Stimulated activated CD8-positive, alpha-beta memory T cell treated with anti-CD3 and anti-CD28 coated beads, Interleukin-7, amount 100 ng/mL, for 4 hours (primary cell): Measurements from ENCODE around the gene NOX4.
"Not testable (repeated sequence)": the region's sequence is repeated elsewhere in the genome, so short reads cannot be mapped to it uniquely, and the experiment has no call there.

ENCODE experiments used
- DNase-seq, 2 donors: peaks; one replicate each; pipeline ENCODE4 v3.0.0-alpha.2; 2020; ENCODE audit warnings: low read depth in 2 of 2

Gene NOX4

DNA sequence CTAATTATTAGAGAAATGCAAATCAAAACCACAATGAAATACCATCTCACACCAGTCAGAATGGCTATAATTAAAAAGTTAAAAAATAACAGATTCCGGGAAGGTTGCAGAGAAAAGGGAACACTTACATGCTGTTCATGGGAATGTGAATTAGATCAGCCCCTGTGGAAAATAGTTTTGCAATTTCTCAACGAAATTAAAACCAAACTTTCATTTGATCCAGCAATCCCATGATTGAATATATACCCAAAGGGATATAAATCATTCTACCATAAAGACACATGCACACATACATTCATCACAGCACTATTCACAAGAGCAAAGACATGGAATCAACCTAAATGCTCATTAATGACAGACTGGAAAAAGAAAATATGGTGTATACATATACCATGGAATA, 32.5 kb downstream of the NOX4 start:
- DNase-seq = no peak

DNA sequence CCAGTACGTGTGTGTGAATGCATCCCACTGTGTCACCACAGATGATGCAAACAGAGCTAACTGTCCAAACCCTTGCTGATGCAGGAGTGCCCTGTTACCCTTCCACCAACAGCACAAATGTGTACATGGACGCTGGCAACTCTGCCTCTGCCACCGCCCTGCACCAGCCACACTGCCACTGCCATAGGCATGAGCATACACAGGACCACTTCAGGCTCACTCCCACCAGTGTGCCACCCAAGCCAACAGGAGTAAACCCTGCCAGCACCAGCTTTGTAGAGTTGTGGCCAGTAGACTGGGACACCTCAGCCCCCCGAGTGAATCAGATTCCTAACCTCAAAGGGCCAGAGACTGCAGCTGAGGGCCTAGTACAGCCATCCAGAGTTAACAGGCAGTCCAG, 34.0 kb downstream of the NOX4 start:
- DNase-seq = no peak

DNA sequence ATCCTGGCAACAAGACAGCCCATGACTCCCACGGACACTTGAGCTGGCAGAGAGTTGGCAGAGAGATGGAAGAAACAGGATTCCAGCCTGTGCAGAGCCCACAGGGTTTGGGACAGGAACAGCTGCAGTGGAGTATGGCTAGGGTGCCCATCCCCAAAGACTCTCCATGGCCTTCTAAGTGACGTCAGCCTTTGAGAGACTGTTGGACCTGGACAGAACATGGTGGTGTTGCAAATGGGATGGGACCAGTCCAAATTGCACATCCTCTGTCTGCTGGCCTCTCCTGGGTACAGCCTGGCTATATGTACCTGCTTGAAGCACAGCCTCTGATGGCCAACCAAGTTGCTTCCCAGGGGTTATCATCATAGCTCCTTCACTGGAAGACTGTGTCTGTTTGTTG, 34.5 kb downstream of the NOX4 start:
- DNase-seq = no peak

DNA sequence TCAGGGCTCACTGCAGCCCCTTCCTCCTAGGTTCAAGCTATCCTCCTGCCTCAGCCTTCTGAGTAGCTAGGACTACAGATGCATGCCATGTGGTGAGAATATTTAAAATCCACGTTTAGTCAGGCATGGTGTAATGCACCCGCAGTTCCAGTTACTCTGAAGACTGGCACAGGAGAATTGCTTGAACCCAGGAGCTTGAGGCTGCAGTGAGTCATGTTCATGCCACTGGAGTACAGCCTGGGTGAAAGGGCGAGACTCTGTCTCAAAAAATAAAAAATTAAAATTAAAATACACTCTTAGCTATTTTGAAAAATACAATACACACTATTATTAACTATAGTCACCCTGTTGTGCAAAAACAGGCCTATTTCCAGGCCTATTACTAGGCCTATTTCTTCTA, 38.4 kb downstream of the NOX4 start:
- no peak for DNase-seq

DNA sequence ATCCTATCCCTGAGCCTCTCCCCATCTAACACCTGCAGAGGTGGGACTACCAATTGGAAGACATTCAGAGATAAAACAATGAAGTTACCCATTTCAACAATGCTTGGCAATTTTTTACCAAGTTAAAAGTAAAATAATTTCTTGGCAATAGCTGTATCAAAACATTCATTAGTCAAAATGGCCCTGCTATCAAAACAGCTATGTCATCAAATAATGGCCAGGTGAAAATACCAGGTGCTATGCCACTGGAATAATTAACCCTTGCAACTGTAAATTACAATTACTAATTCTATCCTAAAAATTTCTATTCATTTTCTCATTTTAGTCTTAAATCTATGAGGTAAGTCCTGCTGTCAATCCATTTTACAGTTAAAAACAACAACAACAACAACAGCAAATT, 43.3 kb downstream of the NOX4 start:
- DNase-seq = no peak

DNA sequence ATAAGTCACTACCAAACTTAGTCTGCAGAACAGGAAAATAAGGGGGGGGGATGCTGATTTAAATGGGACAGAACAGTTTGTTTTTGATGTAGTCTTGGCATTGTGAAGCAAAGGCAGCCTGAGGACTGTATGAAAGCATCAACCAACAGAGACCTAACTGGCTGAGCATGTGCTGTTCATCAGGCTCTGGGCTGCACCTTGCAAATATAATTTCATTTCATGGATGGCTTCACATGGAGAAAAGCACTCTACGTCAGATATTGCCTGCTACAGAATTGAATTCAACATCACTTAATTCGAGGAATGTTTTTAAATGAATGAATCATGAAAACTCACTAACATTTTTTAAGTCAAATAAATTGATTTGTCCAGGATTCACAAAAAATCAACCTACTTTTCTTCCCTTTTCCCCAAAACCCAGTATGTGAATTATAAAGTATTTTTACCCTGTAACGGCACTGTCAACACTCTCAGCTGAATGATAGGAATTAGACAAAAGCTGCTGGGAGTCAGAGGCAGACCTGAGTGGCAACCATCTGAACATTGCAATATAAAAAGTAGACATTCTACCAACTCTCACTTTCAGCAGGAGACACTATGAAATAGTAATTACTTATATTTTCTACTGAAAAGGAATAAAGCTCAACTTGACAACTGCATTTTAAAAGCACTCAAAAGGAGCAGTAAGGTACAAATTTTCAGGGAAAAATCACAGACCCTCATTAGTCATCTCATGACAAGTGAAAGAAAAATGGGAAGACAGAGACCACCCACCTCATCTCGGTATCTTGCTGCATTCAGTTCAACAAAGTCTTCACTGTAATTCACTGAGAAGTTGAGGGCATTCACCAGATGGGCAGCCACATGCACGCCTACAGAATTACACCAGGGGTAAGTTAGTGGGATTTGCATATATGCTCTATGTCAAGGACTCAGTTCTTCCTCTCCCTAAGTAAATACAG, 47.5 kb downstream of the NOX4 start:
- DNase-seq = no peak

DNA sequence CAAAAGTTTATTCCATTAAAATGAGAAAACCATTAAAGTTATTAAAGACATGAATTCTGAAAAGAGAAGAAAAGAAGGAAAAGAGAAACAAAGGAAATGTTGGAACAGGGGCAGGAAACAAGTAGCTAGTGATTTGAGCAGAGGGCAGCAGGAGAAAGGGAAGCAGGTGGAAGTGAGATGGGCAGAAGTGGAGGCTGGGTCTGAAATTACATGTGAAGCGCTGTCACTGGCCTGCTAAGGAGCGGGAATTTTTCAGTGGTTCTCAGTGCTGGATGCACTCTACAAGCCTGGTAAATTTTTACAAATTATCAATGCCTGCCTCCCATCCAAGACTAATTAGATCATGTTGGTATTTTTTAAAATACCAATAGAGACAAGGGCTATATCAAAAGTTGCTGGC, 48.4 kb downstream of the NOX4 start:
- no peak for DNase-seq

DNA sequence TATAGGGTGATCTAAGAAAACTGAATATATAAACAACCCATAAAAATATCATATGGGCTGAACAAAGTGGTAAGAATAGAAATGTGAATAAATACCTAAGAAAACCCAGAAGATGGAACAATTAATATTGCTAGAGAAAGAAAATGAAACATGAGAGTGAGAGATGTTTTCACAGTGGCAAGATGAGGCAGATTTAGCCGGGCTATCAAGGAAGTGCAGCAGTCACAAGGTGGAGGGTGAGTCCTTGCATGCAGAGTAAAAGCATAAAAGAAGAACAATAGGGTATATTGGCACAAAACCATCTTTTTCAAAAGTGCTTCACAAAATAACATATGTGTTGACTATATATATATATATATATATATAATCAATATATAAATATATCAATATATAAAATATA, 49.6 kb downstream of the NOX4 start:
- DNase-seq = no peak

DNA sequence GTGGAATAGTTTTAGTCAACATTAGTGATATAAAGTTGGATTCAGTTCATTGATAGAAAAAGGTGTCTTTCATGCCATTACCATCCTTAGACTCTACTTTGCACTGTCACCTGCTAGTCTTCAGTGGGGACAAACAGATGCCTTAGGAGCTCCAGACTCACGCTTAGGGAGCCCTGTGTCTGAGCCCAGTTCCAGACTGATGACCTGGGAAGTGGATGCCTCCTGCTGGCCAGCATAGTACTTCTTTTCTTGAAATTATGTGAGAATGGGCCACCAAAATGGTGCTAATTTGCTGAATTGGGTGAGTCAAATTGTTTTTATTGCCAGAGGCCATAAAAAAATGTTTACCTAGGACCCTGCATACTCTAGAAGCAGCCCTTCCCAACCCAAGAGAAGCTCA, 53.9 kb downstream of the NOX4 start:
- DNase-seq = no peak

DNA sequence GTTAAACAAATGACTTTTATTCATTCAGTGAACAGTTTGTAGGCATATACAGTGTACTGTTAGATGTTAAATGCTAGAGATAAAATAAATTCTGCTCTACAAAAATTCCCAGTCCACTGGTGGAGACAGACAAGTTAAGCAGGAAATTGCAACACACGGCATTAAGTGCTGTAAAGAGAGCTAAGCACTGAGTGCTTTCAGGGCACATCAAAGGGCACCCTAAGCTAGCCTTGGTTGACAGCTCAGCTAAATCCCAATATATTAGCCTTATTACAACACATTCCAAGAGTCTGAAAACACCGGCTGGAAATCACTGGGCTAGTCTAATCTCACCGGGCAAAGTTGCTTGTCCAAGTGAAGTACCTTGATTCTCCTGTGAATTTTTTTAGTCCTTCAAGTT, 55.1 kb downstream of the NOX4 start:
- no peak for DNase-seq

DNA sequence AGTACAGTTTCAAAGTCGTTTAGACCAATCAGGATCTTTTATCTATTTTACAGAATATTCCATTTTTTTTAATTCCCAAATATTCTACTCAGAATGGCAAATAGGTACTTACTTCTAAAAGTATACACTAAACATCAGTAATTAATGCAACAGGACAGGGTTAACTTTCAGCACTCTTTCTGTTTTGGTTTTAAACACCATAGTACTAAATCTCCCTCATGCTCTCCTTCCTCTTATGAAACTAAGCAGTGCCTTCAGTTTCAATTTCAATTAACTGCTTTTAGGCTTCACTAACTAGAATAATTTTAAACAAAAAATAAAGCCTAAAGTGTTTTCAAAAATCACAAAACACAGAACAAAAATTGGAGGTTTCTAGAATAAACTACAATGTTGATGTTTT, 57.9 kb downstream of the NOX4 start:
- DNase-seq = no peak

DNA sequence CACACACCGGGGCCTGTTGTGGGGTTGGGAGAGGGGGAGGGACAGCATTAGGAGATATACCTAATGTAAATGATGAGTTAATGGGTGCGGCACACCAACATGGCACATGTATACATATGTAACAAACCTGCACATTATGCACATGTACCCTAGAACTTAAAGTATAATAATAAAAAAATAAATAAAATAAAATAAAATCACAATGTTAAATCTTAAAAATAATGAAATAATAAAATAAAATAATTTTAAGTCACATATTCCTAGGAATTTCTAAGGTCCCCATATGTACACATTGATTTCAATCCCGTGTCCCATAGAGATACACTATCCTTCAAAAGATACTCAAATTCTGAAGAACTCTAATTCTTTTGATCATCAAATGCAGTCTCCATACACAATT, 59.0 kb downstream of the NOX4 start:
- not testable (repeated sequence) for DNase-seq

DNA sequence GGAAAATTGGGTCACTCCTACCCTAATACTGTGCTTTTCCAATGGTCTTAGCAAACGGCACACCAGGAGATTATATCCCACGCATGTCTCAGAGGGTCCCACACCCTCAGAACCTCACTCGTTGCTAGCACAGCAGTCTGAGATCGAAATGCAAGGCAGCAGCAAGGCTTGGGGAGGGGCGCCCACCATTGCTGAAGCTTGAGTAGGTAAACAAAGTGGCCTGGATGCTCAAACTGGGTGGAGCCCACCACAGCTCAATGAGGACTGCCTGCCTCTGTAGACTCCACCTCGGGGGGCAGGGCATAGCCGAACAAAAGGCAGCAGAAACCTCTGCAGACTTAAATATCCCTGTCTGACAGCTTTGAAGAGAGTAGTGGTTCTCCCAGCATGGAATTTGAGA, 64.7 kb downstream of the NOX4 start:
- DNase-seq = not testable (repeated sequence)

DNA sequence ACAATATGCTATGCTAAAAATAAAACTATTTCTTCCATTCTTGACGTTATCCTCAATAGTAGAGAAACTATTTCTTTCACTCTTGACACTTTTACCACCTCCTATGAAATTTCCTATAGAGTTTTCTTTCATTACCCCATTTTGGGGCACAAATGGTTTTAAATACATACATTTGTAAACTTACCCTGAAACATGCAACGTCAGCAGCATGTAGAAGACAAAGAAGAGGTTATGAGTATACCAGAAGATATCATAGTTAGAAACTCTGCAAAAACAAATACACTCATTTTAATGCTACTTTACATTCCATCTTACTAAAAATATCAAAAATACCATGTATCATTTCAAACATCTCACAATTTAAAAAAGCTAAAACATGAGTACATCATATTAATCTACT, 69.5 kb downstream of the NOX4 start:
- no peak for DNase-seq

DNA sequence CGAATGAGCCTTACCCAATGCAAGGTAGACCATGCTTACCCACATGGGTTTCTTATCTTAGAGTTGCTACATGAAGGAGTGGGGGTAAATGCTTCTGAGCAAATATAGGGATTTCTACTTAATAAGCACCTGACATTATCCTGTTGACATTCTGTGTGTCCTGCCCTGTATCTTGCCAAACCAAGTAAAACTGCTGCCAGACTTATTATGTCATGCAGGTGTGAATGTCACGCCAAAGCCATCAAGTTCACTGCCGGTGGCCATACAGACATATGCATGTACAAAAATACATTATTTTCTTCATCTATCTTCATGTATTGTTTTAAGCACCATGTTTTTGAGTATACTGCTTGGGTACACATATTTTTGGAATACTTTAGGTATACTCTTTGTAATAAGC, 70.2 kb downstream of the NOX4 start:
- DNase-seq = no peak

DNA sequence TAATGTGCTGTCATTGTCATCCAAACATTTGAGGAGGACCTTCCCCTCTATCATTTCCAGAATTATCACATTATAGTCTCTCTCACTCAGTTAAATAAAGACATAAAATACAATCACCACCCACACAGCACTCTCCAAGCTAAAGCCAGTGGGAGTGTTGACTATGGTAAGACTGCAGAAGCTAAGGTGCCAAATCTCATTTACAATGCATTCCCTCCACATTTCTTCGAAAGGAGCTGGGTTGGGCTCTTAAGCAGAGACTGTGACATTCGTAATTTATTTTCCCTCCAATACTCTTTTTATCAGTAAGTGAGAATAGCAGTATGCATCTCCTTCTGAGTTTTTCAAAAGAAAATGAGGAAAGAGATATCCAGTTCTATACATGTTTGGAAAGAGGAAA, 74.2 kb downstream of the NOX4 start:
- no peak for DNase-seq

DNA sequence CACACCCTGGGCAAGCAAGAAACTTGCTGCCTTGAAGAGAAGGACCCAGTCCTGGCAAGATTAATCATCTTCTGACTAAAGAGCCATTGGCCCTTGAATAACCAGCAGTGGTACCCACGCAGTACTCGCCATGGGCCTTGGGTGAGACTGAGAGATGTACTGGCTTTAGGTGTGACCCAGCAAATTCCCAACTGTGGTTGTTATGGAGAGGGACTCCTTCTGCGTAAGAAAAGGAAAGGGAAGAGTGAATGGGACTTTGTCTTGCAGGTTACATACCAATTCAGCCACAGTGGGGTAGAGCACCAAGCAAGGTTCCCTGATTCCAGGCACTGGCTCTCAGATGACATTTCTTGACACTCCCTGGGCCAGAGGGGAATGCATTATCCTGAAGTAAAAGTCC, 80.1 kb downstream of the NOX4 start:
- DNase-seq = not testable (repeated sequence)

DNA sequence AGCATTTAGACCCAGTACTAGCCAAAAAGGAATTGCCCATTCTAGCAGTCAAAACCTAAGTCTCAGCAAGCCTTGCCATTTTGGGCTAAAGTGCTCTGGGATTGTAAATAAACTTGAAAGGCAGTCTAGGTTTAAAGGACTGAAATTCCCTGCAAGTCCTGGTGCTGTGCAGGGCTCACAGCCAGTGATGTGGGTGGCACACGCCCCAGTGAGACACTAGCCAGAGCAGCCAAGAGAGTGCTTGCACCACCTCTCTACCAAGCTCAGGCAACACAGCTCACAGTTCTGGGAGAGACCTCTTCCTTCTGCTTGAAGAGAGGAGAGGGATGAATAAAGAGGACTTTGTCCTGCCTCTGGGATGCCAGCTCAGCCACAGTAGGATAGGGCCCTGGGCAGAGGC, 80.5 kb downstream of the NOX4 start:
- DNase-seq = not testable (repeated sequence)

DNA sequence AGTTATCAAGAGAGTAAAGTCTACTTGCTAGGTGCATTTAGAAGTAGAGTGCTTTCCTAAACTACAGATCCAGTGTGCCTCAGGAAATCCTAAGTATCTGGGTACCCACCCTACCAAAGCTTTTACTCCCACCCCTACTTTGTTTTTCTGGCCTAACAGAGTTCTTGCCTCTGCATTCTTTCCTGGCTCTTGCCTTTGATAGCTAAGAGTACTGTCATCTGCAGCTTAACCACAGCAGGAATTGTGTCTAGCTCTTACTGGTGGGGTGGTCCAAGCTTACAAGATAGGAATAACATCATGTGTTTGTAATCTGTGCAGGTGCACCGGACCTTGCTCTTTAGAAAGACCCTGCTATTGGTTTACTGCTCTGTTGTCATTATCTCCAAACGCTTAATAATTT, 82.7 kb downstream of the NOX4 start:
- DNase-seq = not testable (repeated sequence)

DNA sequence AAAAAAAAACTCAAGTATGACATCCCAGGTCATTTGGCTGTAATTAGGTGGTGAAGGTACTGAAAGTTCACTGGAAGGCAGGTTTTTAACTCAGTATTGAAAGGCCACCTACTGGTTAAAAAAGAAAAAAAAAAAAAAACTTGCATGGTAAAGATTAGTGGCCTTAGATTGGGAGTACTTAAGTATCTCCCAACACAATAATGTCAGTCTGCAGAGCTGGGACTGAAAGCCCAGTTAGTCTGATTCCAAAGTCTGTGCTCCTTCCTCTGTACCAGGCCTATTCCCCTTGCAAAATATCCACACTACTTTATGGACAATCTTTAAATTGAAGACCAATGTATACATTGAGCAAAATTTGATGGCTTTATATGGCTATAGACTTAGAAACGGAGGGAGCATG, 85.5 kb downstream of the NOX4 start:
- DNase-seq = no peak

DNA sequence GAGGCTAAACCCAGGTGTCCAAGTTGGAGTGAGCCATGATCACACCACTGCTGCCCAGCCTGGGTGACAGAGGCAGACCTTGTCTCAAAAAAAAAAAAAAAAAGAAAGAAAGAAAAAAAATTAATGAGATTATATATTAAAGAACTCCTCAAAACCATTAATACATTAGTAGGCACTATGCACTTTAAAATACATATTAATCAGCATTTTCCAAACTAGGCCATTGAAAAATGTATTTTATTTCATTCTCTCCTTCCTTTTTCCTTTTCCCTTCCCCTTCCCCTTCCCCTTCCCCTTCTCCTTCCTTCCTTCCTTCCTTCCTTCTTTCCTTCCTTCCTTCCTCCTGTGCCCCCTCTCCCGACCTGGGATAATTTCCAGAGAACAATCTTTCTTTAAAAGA, 99.5 kb downstream of the NOX4 start:
- DNase-seq = not testable (repeated sequence)

DNA sequence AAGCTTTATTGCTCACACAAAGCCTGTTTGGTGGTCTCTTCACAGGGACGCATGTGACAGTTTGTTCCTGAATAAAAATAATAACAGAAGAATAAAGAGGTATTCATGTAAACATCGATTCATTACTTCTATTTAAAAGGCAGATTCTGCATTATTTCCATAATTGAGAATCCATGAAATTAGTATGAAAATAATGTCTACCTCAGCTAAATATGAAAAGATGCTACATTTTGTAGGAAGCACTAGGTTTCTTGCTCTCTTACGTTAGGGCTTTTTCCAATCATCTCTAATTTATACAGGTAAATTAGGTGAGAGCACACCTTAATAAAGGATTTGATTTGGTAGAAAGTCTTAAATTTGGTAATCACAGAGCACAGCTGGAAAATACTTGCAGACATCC, 103.7 kb downstream of the NOX4 start:
- DNase-seq = not testable (repeated sequence)

DNA sequence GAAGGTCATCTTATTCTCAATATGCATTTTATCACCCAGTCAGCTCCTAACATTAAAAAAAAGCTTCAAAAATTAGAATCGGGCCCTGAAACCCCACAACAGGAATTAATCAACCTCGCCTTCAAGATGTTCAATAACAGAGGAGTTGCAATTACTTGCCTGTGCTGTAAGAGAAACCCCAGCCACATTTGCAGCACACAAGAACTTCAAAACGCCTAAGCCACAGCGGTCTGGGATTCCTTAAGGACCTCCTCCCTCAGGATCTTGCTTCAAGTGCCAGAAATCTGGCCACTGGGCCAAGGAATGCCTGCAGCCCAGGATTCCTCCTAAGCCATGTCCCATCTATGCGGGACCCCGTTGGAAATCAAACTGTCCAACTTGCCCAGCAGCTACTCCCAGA, 108.2 kb downstream of the NOX4 start:
- not testable (repeated sequence) for DNase-seq

DNA sequence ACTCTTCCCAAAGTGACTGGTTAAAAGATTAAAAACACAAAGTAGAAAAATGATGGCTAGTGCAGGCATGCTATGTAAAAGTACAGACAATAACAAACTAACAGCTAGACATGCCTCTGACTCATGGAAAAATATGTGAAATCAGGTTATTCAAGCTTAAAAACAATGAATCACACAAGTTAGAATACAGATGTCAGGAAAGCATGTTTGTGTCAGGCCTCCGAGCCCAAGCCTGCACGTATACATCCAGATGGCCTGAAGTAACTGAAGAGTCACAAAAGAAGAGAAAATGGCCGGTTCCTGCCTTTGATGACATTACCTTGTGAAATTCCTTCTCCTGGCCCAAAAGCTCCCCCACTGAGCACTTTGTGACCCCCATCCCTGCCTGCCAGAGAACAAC, 110.1 kb downstream of the NOX4 start:
- no peak for DNase-seq
